Dedifferentiated amniotic fluid mesenchymal stem cell (primary cell): Measurements from ENCODE around the gene CERS5.
A peak's percentile ranks its signal among the peaks of the same experiment; 100 is the strongest.

Experiments used
- DNase-seq: peaks from one replicate; pipeline ENCODE4 v3.0.0-alpha.2; 2016; ENCODE audit errors: extremely low spot score

The CERS5 gene

DNA sequence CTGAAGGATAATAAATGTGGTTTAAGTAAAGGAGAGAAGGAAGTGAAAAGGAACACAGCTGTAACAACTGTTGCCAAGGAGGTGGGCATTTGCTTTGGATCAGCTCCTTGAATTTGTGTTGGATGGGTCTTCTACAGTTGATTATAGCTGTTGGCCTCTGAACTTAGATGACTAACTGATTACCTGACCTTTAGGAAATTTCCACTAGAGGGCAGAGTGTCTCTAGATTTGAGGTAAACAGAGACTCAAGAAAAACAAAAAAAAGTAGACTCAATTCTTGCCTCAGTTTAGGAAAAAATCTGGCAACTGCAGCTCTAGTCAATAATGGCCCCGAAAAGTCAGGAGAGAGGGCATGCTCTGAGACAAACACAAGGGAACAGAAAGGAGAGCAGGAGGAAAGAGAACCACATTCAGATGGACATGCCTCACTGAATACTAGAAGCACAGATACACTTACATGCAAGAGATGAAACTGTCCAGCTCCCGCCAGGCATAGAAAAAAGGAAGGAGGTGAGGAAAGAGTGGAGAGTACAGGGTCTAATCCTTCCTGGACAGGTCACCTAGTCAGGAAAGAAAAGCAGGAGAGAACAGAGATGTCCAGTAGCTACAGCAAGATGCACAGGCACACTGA lies 34.5 kb downstream of the CERS5 start:
- DNase-seq = peak; percentile 31

DNA sequence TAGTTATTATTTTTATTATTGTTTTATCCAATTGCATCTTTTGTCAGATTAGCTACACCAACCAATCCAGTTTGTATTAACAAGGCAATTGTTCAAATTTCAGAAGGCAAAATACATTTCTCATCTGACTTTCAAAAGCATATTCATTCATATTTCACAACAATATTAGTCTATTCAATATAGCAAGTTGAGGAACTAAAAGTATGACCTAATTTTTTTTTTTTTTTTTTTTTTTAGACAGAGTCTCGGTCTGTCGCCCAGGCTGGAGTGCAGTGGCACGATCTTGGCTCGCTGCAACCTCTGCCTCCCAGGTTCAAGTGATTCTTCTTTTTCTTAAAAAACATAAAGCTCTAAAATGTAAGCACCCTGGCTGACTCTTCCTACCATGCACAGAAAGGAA lies 37.9 kb downstream of the CERS5 start:
- no peak for DNase-seq

DNA sequence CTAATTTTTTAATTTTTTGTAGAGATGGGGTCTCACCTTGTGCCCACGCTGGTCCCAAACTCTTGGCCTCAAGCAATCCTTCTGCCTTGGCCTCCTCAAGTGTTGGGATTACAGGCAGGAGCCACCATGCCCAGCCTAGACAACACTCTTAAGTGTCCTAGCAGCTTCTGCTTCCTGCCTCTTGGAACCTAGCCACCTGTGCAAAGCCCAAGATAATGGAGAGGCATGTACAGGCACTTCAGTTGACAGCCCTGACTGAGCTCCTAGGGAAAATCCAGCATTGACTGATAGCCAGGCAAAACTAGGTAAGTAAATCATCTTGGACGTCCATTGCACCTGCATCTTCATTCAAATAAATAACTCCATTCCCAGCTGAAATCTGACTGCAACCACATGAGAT lies 39.6 kb downstream of the CERS5 start:
- no peak for DNase-seq

DNA sequence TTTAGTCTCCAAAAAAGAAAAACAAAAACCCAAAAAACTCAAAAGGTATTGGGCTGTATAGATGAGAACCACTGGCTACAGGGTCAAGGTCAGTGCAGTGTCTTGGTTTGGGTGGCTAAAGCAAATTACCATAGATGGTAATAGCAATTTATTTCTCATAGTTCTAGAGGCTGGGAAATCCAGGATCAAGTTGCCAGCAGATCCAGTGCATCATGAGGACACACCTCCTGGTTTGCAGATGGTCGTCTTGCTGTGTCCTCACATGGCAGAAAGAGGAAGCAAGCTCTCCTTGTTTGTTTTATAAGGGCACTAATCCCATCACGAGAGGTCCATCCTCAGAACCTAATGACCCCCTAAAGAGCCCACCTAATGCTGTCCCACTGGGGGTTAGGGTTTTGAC lies 44.0 kb downstream of the CERS5 start:
- DNase-seq = no peak

DNA sequence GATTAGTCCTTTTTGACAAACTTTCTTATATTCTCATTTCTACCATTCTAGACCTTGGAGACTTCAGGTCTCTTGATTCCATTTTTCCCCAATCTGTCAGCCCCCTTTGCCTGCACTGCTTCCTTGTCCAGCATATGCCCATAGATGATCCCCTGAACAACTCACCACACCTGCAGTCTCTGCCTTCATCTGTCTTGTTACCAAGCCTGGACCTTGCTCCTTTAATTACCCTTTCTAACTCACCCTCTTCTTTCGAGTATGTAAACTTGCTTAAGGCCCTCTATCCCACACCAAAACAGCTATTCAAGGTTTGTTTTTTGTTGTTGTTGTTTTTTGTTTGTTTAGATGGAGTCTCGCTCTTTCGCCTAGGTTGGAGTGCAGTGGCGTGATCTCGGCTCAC lies 45.5 kb downstream of the CERS5 start:
- no peak for DNase-seq

DNA sequence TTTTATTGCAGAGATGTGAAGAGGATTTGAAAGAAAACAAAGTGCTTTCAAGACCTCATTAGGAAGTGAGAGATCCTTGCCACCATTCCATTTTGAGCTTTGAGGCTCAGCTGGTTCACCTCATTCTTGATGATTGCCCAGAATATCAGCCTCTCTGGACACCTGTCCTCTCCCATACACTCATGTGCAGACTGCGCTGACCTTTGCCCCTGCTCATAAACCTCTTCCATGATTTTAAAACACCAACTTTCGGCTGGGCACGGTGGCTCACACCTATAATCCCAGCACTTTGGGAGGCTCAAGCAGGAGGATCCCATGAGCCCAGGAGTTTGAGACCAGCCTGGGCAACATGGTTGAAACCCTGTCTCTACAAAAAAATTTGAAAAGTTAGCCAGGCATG lies 46.2 kb downstream of the CERS5 start:
- no peak for DNase-seq

DNA sequence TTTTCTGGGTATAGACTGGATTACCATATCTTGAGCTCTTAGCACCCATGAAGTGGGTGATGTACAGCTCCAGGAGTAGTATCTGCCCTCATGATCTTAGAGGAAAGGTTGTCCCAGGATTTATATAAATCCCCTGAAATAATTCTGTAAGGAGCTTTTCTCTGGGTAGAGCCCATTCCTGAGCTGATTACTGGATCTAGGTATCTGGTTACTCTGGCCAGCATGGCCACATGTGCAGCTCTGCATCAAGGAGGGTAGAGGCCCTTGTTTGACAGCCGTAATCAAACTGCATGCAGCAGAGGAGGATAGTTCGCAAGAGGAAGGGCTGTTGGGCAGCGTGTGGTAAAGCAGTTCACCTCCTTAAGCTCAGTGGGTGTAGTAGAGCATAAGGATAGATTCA lies 46.6 kb downstream of the CERS5 start:
- no peak for DNase-seq

DNA sequence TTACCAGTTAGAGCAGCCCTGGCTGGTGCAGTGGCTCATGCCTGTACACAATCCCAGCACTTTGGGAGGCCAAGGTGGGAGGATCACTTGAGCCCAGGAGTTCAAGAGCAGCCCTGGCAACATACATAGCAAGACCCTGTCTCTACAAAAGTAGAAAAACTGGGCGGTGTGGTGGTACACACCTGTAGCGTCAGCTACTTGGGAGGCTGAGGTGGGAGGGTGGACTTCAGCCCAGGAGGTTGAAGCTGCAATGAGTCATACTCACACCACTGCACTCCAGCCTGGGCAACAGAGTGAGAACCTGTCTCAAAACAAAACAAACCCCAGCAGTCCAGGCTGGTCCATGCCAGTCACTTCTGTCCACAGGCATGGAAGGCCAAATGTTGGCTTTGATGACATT lies 47.8 kb downstream of the CERS5 start:
- DNase-seq = no peak

DNA sequence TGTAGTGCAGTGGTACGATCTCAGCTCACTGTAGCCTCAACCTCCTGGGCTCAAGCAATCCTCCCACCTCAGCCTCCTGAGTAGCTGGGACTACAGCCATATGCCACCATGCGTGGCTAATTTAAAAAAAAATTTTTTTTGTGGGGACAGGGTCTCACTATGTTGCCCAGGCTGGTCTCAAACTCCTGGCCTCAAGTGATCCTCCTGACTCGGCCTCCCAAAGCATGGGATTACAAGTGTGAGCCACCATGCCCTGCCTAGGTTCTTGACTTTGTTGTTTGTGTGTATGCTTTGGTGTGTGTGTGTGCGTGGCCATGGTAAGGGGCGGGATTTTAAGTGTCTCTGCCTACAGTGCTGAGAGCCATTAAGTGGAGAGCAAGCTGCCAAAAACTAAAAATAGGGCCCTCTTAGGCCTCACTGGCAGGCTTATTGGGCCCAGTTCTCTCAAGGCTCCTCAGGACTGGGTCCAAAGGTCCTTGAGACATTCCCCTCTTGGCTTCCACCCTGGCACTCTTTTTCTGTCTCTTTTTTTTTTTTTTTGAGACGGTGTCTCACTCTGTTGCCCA lies 50.0 kb downstream of the CERS5 start:
- DNase-seq = no peak

DNA sequence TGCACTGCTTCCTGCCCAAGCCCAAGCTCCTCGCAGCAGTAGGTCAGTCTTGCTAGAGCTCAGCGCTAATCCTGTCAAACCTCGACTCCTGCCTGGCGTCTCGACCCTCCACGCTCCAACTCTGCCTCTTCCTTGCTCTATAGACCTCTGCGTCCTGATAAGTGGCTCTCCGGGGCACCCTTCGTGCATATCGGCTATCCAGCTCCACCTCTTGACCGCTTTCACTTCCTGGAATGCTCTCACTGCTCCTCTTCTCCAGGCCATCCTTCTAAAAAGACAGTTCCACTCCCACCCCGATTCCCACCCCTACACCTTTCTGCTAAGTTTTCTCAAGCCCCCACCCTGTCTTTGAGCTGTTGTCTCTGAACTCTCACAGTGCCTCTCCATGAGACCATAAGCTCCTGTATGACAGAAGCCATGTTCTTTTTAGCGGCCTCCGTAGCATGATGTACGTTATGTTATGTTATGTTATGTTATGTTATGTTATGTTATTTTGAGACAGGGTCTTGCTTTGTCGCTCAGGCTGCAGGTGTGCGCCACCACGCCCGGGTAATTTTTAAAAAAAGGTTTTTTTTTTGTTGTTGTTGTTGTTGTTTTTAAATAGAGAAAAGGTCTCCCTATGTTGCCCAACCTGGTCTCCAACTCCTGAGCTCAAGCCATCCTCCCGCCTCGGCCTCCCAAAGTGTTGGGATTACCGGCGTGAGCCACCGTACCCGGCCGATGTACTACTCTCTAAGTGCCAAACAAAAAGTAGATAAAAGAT lies 54.5 kb downstream of the CERS5 start:
- DNase-seq = no peak

DNA sequence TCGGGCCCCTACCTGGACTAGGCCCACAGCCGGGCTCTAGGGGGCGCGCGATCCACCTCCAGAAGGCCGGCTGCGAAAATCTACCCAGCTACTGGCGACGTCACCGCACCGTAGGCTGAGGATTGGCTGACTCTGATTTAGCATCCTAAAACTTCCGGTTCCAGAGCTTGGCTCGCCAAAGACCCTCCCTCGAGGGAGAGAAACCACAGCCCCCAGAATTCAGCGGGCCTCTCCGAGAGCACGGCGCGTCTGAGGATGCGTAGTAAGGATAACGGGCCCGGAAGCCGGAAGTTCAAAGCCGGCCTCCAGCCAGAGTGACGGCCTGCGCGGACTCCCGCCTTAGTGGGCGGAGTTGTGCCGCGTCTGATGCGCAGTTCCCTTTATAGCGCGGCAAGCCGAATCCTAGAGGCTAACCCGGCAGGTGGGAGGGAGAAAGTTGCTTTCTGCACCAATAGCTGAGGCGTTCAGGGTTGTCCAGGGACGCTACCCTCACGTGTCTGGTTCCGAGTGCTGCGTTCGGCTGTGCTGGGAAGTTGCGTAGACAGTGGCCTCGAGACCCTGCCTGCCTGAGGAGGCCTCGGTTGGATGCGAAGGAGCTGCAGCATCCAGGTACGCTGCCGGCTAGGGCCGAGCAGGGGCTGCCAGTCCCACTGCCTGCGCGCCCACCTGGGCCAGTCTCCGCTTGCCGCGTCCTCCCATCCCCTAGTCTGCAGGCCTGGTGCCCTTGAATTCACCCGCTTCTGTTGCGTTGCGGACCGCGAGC lies 55.3 kb downstream of the CERS5 start, which contains the start of gene COX14:
Gene COX14, plus strand, starts transcription at position 544 of the 763 bp plus-strand sequence. CDS start 7,808 bp downstream, outside the sequence.
- peak; percentile 100 for DNase-seq

DNA sequence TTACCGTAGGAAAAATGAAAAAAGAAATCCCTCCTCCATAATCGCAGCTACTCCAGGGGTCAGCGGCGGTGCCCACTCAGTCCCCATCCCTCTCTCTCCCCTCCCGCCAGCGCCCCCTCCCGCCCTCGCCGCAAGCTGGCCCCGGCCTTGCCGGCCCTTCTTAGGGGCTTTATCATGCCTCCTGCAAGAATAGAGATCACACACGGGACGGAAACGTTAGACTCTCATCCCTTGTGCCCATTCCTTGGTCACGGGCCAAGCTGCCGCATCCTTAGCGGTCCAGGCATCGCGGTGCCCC lies 55.8 kb downstream of the CERS5 start:
- no peak for DNase-seq

DNA sequence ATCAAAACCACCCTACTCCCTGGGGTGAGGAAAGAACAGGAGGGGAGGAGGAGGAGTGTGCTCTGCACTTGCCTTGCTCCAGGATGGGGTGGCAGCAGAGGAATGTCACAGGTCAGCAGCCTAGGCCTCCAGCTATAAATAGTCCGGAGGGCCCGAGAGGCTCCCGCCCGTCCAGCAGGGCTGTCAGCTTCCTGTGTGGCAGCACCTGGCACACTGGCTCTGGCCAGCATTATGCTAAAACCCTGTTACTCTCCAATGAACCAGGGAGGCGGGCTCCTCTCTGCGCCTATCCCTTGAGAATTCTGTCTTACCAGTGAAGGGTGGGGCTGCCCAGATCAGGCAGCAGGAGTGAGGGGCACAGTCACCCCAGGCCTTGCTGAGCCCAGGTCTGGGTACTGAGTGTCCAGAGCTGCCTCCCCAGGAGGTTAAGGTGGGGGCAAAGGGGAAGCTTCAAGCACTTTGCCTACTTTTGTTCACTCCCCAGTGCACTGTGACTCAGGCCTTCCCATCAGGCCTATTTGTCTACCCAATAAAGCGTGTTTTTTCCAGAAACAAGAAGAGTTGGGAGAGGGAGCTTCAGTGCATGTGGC lies 56.3 kb downstream of the CERS5 start:
- DNase-seq = no peak

DNA sequence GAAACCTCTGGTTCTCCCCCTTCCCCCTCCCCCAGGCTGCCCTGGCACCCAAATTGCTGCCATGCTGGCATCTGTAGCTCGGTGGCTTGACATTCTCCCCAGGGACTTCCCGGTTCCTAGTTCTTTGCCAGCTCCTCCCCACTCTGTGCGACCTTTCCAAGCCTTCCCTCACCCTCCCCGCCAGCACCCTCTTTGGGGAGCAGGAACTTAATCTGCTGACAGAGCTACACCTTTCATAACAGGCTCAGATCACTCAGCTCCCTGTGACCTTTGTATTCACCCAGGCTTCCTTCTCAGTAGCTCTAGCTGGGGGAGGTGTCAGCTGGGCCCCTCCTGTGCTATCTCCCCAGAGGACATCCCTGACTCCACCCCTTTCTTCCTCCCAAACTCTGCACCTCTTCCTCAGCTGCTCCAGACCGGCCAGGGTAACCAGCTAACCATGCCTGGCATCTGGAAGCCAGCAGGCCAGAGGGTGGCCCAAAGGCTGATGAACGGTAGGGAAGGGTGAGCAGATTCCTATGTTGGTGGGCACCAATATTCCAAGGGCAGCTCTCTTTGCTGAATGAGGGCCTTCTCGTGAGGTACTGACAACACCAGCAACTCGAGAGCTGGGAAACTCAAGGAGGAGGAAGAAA lies 56.9 kb downstream of the CERS5 start:
- no peak for DNase-seq

DNA sequence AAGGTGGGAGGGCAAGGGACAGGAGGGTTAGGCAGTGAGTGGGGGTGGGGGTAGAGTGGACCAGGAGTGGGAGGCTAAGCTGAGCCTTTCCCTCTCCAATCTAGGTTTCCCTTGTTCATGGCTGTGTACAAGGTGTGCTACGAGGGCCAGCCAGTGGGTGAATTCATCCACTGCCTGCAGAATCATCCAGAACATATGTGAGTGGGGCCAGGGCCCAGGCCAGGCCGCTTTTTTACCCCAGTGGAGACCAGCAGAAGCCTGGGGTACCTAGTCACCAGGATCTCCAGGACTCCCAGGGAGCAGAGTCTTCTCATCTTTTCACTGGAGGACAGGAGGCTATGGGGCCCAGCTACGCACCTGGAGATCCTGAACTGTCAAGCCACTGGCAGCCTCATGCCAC lies 57.9 kb downstream of the CERS5 start:
- no peak for DNase-seq

DNA sequence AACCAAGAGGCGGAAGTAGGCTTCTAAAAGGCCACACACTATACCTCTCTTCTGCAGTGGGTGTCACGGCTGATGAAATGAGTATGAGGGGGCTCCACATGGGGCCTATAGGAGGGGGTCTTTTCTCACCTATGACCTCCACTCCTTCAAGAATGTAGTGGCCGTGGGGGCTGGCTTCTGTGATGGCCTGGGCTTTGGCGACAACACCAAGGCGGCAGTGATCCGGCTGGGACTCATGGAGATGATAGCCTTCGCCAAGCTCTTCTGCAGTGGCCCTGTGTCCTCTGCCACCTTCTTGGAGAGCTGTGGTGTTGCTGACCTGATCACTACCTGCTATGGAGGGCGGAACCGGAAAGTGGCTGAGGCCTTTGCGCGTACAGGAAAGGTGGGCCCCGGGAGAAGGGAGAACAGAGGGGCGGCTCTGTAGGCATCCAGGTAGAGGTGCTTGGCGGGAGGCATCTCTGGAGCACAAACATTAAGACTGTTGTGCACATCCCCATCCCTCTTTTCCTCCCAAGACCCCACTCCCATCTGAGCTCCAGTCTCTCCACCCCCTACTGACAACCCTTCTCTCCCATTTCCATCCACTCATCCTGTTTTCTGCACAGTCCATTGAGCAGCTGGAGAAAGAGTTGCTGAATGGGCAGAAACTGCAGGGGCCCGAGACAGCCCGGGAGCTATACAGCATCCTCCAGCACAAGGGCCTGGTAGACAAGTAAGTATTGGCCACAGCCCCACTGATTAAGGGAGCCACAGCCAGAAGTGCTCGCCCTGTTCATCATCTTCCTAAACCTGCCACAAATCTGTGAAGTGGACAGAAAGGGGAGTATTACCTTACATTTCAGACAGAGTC lies 59.5 kb downstream of the CERS5 start:
- no peak for DNase-seq

DNA sequence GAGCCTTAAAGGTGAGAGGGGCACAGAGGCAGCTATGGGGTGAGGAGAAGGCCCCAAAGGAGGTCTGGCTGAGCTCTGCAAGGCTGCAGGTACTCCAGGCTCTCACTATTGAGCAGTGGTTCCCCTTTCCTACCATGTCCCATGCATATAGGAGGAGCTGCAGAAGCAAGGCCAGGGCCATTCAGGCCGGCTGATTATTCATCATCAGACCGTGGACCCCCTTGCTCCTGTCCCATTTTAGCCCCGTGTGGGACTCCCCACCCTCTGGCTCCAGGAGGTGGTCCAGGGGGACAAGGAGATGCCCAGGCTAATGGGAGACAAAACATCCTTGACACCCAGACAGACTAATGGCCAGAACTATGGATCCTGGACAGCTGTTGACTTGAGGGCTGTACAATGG lies 60.3 kb downstream of the CERS5 start:
- no peak for DNase-seq

DNA sequence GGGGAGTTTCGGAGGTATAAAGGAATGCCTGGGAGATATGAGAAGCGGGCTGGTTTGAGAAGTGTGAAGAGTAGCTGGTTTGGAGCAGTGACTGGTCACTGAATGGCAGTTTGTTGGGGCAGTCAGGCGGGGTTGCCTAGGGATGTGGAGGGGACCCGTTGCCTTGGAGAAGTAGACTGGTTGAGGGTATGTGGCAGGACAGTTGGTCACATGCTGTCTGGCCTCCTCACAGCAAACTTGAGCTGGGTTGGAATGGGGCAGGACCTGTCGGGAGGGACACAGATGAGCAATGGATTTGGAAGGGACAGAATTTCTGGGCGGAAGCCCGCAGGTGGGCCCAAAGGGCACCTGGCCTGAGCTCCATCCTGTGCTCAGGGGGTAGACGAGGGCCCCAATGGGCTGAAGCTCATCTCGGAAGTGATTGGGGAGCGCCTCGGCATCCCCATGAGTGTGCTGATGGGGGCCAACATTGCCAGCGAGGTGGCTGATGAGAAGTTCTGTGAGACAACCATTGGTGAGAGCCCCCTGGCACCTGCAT lies 61.2 kb downstream of the CERS5 start:
- DNase-seq = no peak

DNA sequence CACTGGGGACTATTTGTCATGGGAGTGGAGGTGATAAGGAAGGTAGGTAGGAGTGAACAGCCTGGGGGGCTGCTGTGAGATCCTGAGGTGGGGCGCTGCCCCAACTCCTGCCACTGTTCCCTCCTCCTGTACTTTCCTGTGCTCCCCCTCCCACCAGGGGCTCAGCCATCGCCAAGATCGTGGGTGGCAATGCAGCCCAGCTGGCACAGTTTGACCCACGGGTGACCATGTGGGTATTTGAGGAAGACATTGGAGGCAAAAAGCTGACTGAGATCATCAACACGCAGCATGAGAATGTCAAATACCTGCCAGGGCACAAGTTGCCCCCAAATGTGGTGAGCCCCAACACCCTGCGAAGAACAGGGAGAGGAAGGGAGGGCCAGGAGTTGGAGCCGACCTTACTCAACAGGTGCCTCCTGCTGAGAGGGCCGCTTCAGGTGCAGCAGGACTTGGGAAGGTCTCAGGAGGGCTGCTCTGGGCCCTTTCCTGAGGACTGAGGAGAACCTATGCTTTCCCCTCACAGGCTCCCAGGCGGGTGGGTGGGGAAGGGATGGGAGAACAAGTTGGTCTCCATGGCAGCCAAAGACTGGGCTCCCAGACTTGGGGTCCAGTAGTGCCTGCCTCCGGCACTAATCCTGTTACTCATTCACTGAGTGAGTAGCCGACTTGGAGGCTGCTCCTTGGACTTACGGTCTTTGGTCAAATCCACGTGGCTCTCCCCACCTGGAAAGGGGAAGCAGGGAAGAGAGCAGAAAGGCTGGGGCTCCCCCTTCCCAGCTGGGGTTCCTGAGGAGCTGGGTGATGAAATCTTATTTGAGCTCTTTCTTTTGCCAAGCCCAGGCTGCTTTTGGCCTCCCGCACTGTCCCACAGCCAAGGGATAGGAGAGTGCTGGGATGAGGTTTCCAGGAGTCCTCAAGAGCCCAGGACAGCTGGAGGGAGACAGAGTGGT lies 62.5 kb downstream of the CERS5 start:
- no peak for DNase-seq
